Measurements from ENCODE around the gene BORCS8. TPM values are rescaled to one million over a fixed set of nuclear protein-coding genes. Genes with fewer than 3 reads are reported as not detected.

The BORCS8 gene
- total and polyA plus RNA-seq, 2 of the 13 experiments (the other 11 are each of a cell fraction or from before 2014, with no cell fraction given) = 9.6 to 13.3 TPM

DNA sequence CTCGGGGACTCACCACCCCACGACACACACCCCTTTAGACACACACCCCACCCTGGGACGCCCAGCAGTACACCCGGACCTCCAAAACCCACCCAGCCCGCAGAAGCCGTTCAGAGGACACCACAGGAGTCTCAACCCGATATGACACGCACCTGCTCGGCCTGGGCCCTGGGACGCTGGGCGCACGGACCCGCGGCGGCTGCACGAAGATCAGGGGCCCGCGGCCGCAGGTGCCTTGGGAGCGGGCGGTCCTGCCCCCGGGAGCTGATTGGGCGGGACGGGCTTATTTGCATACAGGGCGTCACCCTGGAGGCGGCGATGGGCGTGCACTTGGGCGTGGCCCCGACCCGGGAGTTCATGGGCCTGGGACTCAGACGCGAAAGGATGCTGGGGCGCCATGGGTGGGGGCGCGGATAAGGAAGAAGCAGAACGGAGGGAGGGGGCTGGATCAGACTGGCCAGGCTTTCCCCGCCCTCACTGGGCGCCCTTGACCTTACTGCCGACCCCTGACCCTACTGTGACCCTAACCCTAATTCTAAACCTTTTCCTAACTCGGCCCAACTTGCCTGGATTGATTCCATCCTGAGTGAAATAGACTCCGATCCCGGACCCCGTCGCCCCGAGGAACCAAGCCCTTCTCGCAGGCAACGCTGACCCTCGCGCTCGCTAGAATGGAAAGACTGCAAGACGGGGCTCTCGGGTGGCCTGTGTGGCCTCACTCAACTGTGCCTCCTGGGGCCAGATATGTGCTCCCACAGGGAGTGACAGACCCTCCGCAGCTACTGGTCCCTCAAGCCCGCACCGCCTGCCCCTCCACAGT lies 21.7 kb downstream of the BORCS8 start, which contains the start of gene MEF2B (continued):
- TF ChIP-seq, protein P1, sequence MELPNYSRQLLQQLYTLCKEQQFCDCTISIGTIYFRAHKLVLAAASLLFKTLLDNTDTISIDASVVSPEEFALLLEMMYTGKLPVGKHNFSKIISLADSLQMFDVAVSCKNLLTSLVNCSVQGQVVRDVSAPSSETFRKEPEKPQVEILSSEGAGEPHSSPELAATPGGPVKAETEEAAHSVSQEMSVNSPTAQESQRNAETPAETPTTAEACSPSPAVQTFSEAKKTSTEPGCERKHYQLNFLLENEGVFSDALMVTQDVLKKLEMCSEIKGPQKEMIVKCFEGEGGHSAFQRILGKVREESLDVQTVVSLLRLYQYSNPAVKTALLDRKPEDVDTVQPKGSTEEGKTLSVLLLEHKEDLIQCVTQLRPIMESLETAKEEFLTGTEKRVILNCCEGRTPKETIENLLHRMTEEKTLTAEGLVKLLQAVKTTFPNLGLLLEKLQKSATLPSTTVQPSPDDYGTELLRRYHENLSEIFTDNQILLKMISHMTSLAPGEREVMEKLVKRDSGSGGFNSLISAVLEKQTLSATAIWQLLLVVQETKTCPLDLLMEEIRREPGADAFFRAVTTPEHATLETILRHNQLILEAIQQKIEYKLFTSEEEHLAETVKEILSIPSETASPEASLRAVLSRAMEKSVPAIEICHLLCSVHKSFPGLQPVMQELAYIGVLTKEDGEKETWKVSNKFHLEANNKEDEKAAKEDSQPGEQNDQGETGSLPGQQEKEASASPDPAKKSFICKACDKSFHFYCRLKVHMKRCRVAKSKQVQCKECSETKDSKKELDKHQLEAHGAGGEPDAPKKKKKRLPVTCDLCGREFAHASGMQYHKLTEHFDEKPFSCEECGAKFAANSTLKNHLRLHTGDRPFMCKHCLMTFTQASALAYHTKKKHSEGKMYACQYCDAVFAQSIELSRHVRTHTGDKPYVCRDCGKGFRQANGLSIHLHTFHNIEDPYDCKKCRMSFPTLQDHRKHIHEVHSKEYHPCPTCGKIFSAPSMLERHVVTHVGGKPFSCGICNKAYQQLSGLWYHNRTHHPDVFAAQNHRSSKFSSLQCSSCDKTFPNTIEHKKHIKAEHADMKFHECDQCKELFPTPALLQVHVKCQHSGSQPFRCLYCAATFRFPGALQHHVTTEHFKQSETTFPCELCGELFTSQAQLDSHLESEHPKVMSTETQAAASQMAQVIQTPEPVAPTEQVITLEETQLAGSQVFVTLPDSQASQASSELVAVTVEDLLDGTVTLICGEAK (IDR thresholded peaks at IDR 0.05) = no peak
- TF ChIP-seq, protein P1 (CRISPR knock-in tag; IDR thresholded peaks at IDR 0.05) = no peak
- TF ChIP-seq KMT2B (CRISPR knock-in tag; IDR thresholded peaks at IDR 0.05) = no peak
- 0 out of 2 replicates have a peak, but pooled peaks have one; percentile 31 for TF ChIP-seq ZNF501 (CRISPR knock-in tag; IDR thresholded peaks at IDR 0.05)
- no peak for TF ChIP-seq RELA (CRISPR knock-in tag; IDR thresholded peaks at IDR 0.05)
- TF ChIP-seq ZNF124 (CRISPR knock-in tag; IDR thresholded peaks at IDR 0.05) = 0 out of 2 replicates have a peak, but pooled peaks have one; percentile 16
- TF ChIP-seq, protein P2, sequence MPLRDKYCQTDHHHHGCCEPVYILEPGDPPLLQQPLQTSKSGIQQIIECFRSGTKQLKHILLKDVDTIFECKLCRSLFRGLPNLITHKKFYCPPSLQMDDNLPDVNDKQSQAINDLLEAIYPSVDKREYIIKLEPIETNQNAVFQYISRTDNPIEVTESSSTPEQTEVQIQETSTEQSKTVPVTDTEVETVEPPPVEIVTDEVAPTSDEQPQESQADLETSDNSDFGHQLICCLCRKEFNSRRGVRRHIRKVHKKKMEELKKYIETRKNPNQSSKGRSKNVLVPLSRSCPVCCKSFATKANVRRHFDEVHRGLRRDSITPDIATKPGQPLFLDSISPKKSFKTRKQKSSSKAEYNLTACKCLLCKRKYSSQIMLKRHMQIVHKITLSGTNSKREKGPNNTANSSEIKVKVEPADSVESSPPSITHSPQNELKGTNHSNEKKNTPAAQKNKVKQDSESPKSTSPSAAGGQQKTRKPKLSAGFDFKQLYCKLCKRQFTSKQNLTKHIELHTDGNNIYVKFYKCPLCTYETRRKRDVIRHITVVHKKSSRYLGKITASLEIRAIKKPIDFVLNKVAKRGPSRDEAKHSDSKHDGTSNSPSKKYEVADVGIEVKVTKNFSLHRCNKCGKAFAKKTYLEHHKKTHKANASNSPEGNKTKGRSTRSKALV (CRISPR knock-in tag; IDR thresholded peaks at IDR 0.05) = 0 out of 2 replicates have a peak, but pooled peaks have one; percentile 66
- TF ChIP-seq MAZ (IDR thresholded peaks at IDR 0.05; ENCODE audit: borderline replicate concordance, low read depth, low read length) = 0 out of 2 replicates have a peak, but pooled peaks have one; percentile 43
- peak; percentile 52; the same call in 1 of the 2 replicates for TF ChIP-seq MAZ (CRISPR knock-in tag; IDR thresholded peaks at IDR 0.05; ENCODE audit: low read depth)
- 0 out of 2 replicates have a peak, but pooled peaks have one; percentile 20 for TF ChIP-seq ZSCAN31 (CRISPR knock-in tag; IDR thresholded peaks at IDR 0.05; ENCODE audit: low read depth)
- TF ChIP-seq KDM2A (CRISPR knock-in tag; IDR thresholded peaks at IDR 0.05; ENCODE audit: borderline replicate concordance, low read depth) = peak; percentile 86
- TF ChIP-seq, protein P3, sequence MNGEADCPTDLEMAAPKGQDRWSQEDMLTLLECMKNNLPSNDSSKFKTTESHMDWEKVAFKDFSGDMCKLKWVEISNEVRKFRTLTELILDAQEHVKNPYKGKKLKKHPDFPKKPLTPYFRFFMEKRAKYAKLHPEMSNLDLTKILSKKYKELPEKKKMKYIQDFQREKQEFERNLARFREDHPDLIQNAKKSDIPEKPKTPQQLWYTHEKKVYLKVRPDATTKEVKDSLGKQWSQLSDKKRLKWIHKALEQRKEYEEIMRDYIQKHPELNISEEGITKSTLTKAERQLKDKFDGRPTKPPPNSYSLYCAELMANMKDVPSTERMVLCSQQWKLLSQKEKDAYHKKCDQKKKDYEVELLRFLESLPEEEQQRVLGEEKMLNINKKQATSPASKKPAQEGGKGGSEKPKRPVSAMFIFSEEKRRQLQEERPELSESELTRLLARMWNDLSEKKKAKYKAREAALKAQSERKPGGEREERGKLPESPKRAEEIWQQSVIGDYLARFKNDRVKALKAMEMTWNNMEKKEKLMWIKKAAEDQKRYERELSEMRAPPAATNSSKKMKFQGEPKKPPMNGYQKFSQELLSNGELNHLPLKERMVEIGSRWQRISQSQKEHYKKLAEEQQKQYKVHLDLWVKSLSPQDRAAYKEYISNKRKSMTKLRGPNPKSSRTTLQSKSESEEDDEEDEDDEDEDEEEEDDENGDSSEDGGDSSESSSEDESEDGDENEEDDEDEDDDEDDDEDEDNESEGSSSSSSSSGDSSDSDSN (CRISPR knock-in tag; IDR thresholded peaks at IDR 0.05) = peak; percentile 71
- TF ChIP-seq MEF2D (CRISPR knock-in tag; IDR thresholded peaks at IDR 0.05) = no peak
- no peak for TF ChIP-seq ZFYVE20 (CRISPR knock-in tag; IDR thresholded peaks at IDR 0.05; ENCODE audit: borderline replicate concordance, low read depth)
- no peak for TF ChIP-seq KLF9 (CRISPR knock-in tag; IDR thresholded peaks at IDR 0.05; ENCODE audit: low read depth)
- peak; percentile 65 for TF ChIP-seq NFYC (CRISPR knock-in tag; IDR thresholded peaks at IDR 0.05)
